ENCODE data around the gene PSMB1.
A peak's percentile ranks its signal among the peaks of the same experiment; 100 is the strongest.

PSMB1 gene

GRCh38 chr6:170525795-170526194 is 27.3 kb downstream of the PSMB1 start:
- in situ Hi-C loops (cut with HindIII; ENCODE audit: low sequenced_read_pairs) = no loop called here
- no peak for DNase-seq (ENCODE audit: low read depth, low spot score)
- TF ChIP-seq CTCF (IDR thresholded peaks at IDR 0.05; ENCODE audit: low read depth, low read length) = no peak
- H3K4me3 ChIP-seq (ENCODE audit: low read depth, low read length) = no peak overlapping the region

DNA sequence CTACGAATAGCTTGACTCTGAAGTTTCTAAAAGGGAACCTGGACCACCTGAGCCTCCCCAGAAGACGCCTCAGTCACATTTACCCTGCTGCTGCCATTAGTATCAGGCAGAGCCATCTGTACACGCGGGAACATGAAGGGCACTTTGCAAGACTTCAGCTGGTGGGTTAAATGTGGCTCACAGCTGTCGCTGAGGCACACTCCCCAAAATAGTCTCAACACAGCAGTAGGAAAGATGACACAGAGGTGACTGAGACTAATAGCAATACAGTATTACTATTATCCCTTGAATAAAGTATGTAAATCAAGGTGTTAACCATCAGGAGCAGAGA is 29.0 kb downstream of the PSMB1 start:
- no peak overlapping the region for H3K4me3 ChIP-seq (ENCODE audit: low read depth, low read length)
- in situ Hi-C loops (cut with HindIII; ENCODE audit: low sequenced_read_pairs) = no loop called here
- no peak for DNase-seq (ENCODE audit: low read depth, low spot score)
- no peak for TF ChIP-seq CTCF (IDR thresholded peaks at IDR 0.05; ENCODE audit: low read depth, low read length)

DNA sequence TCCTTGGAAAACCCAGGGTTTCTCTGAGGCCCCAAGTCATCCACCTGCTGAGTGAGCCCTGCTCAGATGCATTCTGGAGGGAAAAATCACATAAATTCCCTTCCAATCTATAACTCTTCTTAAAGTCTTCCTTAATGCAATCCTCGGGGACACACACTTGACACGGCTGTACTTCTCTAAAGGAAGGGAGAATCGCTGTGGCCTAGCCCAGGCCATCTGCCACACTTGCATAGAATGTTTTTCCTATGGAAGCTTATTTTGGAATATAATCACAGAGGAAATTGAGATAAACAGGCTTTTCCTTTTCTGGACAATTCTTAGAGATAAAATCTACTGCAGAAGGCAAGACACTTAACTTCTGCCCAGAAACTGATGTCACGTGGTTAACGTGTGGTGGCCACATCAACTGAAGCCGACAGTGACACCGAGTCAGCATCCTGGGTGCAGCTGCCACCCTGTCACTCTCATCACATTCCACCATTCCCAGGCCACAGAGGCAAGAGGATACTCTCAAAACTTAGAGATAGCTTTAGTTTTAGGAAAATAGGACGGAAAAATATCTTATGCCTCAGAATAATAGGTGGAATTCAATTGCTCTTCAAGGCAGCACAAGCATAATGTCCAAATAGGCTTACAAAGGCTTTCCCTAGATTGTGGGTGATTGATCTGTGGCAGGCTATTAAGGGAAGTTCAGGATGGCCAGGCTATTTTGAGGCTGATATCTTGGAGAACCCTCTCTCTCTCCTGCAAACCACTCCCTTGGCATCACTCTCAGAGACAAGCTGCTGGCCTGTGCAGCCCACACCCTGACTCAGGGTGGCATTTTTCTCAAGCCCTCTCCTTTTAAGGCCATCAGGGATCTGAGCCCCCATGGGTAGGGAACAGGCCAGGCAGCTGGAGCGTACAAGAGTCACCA is 29.6 kb downstream of the PSMB1 start:
- DNase-seq (ENCODE audit: low read depth, low spot score) = no peak
- no peak overlapping the region for H3K4me3 ChIP-seq (ENCODE audit: low read depth, low read length)
- TF ChIP-seq CTCF (IDR thresholded peaks at IDR 0.05; ENCODE audit: low read depth, low read length) = no peak
- in situ Hi-C loops (cut with HindIII; ENCODE audit: low sequenced_read_pairs) = no loop called here

GRCh38 chr6:170522565-170523183 is 30.4 kb downstream of the PSMB1 start:
- no peak overlapping the region for H3K4me3 ChIP-seq (ENCODE audit: low read depth, low read length)
- DNase-seq (ENCODE audit: low read depth, low spot score) = no peak
- peak; percentile 59 for TF ChIP-seq CTCF (IDR thresholded peaks at IDR 0.05; ENCODE audit: low read depth, low read length)
- in situ Hi-C loops (cut with HindIII; ENCODE audit: low sequenced_read_pairs) = no loop called here

GRCh38 chr6:170516783-170517616 is 36.1 kb downstream of the PSMB1 start:
- no peak overlapping the region for H3K4me3 ChIP-seq (ENCODE audit: low read depth, low read length)
- in situ Hi-C loops (cut with HindIII; ENCODE audit: low sequenced_read_pairs) = no loop called here
- DNase-seq (ENCODE audit: low read depth, low spot score) = peak; percentile 79

More at GRCh38 chr6:170516783-170517616, 36.1 kb downstream of the PSMB1 start:
- peak; percentile 88 for TF ChIP-seq CTCF (IDR thresholded peaks at IDR 0.05; ENCODE audit: low read depth, low read length)

Measured in astrocyte of the spinal cord (primary cell).